Measurements from ENCODE around the gene CPSF4L. TPM values are rescaled to one million over a fixed set of nuclear protein-coding genes. Genes with fewer than 3 reads are reported as not detected.

The CPSF4L gene
- total and polyA plus RNA-seq, 2 of the 13 experiments (the other 11 are each of a cell fraction or from before 2014, with no cell fraction given) = 0.73 to 1.6 TPM

GRCh38 chr17:73278049-73278464, 16.4 kb upstream of the CPSF4L start (continued):
- TF ChIP-seq ZNF574 (CRISPR knock-in tag; IDR thresholded peaks at IDR 0.05) (0 out of 2 replicates have a peak, but pooled peaks have one; percentile 20), SMAD1 (CRISPR knock-in tag; IDR thresholded peaks at IDR 0.05; ENCODE audit: borderline replicate concordance, low read depth) (peak; percentile 40; the same call in 1 of the 2 replicates), ZBTB39 (CRISPR knock-in tag; IDR thresholded peaks at IDR 0.05) (peak; percentile 17; the same call in 1 of the 2 replicates), KLF16 (CRISPR knock-in tag; IDR thresholded peaks at IDR 0.05) (0 out of 4 replicates have a peak, but pooled peaks of 1 of the 2 experiments have one; percentile 44), MAX (IDR thresholded peaks at IDR 0.05) (peak; percentile 54), SALL1 (CRISPR knock-in tag; IDR thresholded peaks at IDR 0.05) (peak; percentile 79), ZBTB4 (CRISPR knock-in tag; IDR thresholded peaks at IDR 0.05; ENCODE audit: borderline replicate concordance) (0 out of 2 replicates have a peak, but pooled peaks have one; percentile 53), KIAA2018 (CRISPR knock-in tag; IDR thresholded peaks at IDR 0.05; ENCODE audit: borderline replicate concordance) (no peak), ZSCAN29 (CRISPR knock-in tag; conservative IDR thresholded peaks at IDR 0.05) (peak; percentile 86), ZMYM2 (CRISPR knock-in tag; IDR thresholded peaks at IDR 0.05) (peak; percentile 100), MYC (CRISPR knock-in tag; IDR thresholded peaks at IDR 0.05; ENCODE audit: borderline replicate concordance) (peak; percentile 20)

Measured in HepG2 (cell line).